GM23248 (cell line): ENCODE results near the gene RC3H1.

ENCODE experiments used
- EZH2 ChIP-seq: fragments of 200-600 bp; sonication (generic); IDR thresholded peaks from 2 replicates; pipeline ENCODE4 v1.6.1; 2018; ENCODE audit warnings: antibody characterized with exemption, mild to moderate bottlenecking; ENCODE audit not compliant: insufficient read depth, poor library complexity, severe bottlenecking
- EZH2phosphoT487 ChIP-seq: fragments of 200-600 bp; sonication (generic); IDR thresholded peaks from 2 replicates; pipeline ENCODE4 v1.6.1; 2018; ENCODE audit warnings: antibody characterized with exemption, moderate library complexity, mild to moderate bottlenecking, low read depth; ENCODE audit not compliant: insufficient read depth

GRCh38 chr1:174017231-174017970 is 4.8 kb downstream of the RC3H1 start:
- TF ChIP-seq EZH2: no peak
- TF ChIP-seq EZH2phosphoT487: no peak
